ENCODE results near the gene USP13. TPM values are rescaled to one million over a fixed set of nuclear protein-coding genes. Genes with fewer than 3 reads are reported as not detected.

USP13 gene
- total RNA-seq: 100 to 1,000 TPM; 117 to 453 (median 249) TPM

DNA sequence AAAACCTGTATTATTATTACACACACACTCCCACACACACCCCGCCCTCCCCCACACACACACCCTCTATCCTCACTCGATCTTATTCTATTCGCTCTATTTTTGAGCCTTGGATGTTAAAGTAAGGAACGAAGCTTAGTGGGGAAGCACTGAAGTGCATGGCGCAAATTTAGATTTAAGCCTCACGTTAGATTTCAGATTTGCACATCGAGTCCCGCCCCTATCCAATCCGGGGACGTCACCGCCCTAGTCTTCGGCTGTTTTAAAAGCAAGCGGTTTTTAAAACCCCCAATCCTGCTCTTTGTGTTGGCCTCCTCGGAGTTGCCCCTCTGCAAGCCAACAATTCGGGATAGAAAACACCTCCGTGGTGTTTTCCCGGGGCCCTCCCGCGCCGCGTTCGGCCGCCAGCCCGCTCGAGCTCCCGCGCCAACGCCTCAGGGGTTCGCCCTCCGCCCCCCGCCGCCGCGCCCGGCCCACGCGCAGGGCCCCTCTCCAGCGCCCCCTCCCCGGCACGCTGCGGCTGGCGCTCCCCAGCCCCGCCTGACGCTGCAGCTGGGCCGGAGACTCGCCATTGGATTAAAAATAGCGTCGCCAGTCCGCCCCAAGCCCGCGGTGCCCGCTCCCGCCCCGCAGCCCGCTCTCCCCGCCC lies at the start of gene USP13:
Gene USP13 (plus strand): TSS at position 594 of the 649 bp plus-strand sequence. CDS start 186 bp downstream, outside the sequence.
- intact Hi-C loops (cut with DNase I; ENCODE audit: low total_unique reads): loop anchor here (2.0 to 10.0 kb wide), 3 partner anchors 48 to 152 kb away; partner anchors contain the start of genes MRPL47 and NDUFB5
- in situ Hi-C loops (cut with MboI; ENCODE audit: low sequenced_read_pairs in 4 of 4): loop anchor here in 1 of 4 donors (10.0 kb wide), 1 partner anchor 92 kb away; no protein-coding TSS in a partner anchor
- H3K27ac ChIP-seq: peak within 1 kb of the TSS; percentile 90 to 98 (median 96)
- H3K36me3 ChIP-seq: no peaks in the 10 kb centered on the region
- no peaks in the 10 kb centered on the region for H3K9me3 ChIP-seq
- DNase-seq: peak; percentile 53 to 61
- peak; percentile 53 to 57 for ATAC-seq
- TF ChIP-seq CTCF (IDR thresholded peaks at IDR 0.05 in 4 of 5, conservative IDR thresholded peaks at IDR 0.05 in 1 of 5) (peak in 2 of 5 experiments; percentile 12 to 34), POLR2A (IDR thresholded peaks at IDR 0.05) (peak in 1 of 2 donors; percentile 33)
- H3K4me3 ChIP-seq: peak within 1 kb of the TSS; percentile 77 to 98 (median 87)
- no peaks in the 10 kb centered on the region for H3K27me3 ChIP-seq
- peaks cover 19 to 24% of the 10 kb centered on the region in 2 donors for H3K4me1 ChIP-seq

- TF ChIP-seq CTCF (IDR thresholded peaks at IDR 0.05 in 4 of 5, conservative IDR thresholded peaks at IDR 0.05 in 1 of 5) (no peak), POLR2A (IDR thresholded peaks at IDR 0.05) (no peak)
- H3K36me3 ChIP-seq: peaks cover 3 to 39% of the 10 kb centered on the region in 2 donors
- intact Hi-C loops (cut with DNase I; ENCODE audit: low total_unique reads): loop anchor here (5.0 kb wide), 1 partner anchor 456 kb away; the partner anchor contains the start of gene PIK3CA
- DNase-seq (no peak), ATAC-seq (no peak)
- no peaks in the 10 kb centered on the region for H3K9me3 ChIP-seq
- in situ Hi-C loops (cut with MboI; ENCODE audit: low sequenced_read_pairs in 4 of 4): loop anchor here in 1 of 4 donors (25.0 kb wide), 1 partner anchor 466 kb away; the partner anchor contains the start of gene PIK3CA
- H3K4me3 ChIP-seq: peak overlapping the region in 3 of 4 donors; percentile 88 to 94 (median 89)
- no peak overlapping the region for H3K27ac ChIP-seq
- H3K27me3 ChIP-seq: no peaks in the 10 kb centered on the region
- peaks cover 30 to 32% of the 10 kb centered on the region in 2 donors for H3K4me1 ChIP-seq
These were observed 49.5 kb upstream of the USP13 start for GRCh38 chr3:179603321-179603720.

DNA sequence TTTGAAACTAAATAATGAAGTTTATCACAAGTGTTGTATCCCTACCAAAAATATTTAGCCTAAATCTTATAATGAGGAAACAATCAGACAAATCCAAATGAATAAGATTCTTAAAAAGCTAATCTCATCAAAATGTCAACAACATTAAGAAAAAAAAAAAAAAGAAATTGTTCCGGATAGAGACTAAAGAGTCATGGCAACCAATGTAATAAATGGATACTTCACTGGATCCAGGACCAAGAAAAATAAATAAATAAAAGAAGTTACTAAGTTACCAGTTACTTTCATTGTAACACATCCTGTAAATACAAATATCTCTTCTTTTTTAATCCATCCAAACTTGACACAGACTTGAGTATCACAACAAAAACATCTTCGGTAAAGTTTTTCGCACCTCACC lies 49.0 kb upstream of the USP13 start:
- Histone ChIP-seq H3K9me3 (no peaks in the 10 kb centered on the region), H3K27ac (peak overlapping the region; percentile 90 to 97 (median 92)), H3K27me3 (no peaks in the 10 kb centered on the region), H3K4me1 (peaks cover 30 to 33% of the 10 kb centered on the region in 2 donors), H3K36me3 (peaks cover 1 to 34% of the 10 kb centered on the region in 2 donors), H3K4me3 (peak overlapping the region; percentile 84 to 94 (median 88))
- ATAC-seq (no peak), DNase-seq (no peak)
- intact Hi-C loops (cut with DNase I; ENCODE audit: low total_unique reads): loop anchor here (1.0 to 5.0 kb wide), 4 partner anchors 42 to 457 kb away; partner anchors contain the start of genes ACTL6A, MFN1, PIK3CA and USP13
- in situ Hi-C loops (cut with MboI; ENCODE audit: low sequenced_read_pairs in 4 of 4): loop anchor here in 1 of 4 donors (25.0 kb wide), 1 partner anchor 467 kb away; the partner anchor contains the start of gene PIK3CA
- TF ChIP-seq CTCF (IDR thresholded peaks at IDR 0.05 in 4 of 5, conservative IDR thresholded peaks at IDR 0.05 in 1 of 5) (no peak), POLR2A (IDR thresholded peaks at IDR 0.05) (no peak)

DNA sequence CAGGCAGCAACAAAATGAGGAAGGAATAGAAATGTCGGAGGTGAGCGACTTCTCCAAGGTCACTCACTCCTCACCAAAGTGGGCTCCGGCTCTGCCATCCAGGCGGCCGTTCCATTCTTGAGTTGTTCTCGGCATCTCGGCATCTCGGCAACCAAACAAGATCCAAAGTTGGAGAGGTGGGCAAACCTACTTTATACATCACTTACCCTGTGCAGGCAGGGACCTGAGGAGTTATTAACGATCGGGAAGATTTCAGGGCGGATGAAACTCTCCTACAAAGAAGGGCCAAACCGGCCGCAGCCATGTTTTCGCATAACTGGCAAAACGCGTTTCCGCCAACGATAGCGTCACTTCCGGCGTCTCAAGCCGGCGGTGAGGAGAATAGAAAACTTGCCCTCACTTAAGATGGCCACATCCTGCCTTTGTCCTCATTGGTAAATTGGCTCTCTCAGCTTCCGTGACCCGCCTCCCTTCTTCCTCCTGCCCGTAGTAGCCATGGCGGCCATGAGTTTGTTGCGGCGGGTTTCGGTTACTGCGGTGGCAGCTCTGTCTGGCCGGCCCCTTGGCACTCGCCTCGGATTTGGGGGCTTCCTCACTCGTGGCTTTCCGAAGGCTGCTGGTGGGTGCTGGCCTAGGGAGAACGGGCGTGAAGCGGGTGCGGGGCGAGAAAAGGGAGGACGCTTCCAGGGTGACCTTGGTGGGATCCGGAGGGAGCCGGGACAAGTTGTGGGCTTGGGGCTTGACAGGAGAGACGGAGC lies 48.3 kb upstream of the USP13 start, which contains the start of the genes MRPL47 and NDUFB5:
Gene MRPL47 (minus strand): TSS at position 318 of the 758 bp plus-strand sequence. CDS start 14 bp downstream, at position 304.
Gene NDUFB5 (plus strand): TSS at position 474 of the 758 bp plus-strand sequence. CDS start 22 bp downstream, at position 496.
- Histone ChIP-seq H3K27me3 (no peaks in the 10 kb centered on the region), H3K9me3 (no peaks in the 10 kb centered on the region), H3K36me3 (peaks cover 0 to 27% of the 10 kb centered on the region in 2 donors), H3K4me3 (peak within 1 kb of the TSS; percentile 84 to 94 (median 88)), H3K4me1 (peaks cover 30 to 40% of the 10 kb centered on the region in 2 donors), H3K27ac (peak within 1 kb of the TSS; percentile 90 to 97 (median 92))
- DNase-seq (peak; percentile 93 to 94), ATAC-seq (peak; percentile 100)
- no peak for TF ChIP-seq CTCF (IDR thresholded peaks at IDR 0.05 in 4 of 5, conservative IDR thresholded peaks at IDR 0.05 in 1 of 5)
- peak; percentile 80 to 88 for TF ChIP-seq POLR2A (IDR thresholded peaks at IDR 0.05)
- intact Hi-C loops (cut with DNase I; ENCODE audit: low total_unique reads): loop anchor here (1.0 to 5.0 kb wide), 4 partner anchors 42 to 457 kb away; partner anchors contain the start of genes ACTL6A, MFN1, PIK3CA and USP13
- in situ Hi-C loops (cut with MboI; ENCODE audit: low sequenced_read_pairs in 4 of 4): loop anchor here in 1 of 4 donors (25.0 kb wide), 1 partner anchor 467 kb away; the partner anchor contains the start of gene PIK3CA
